Stimulated activated CD8-positive, alpha-beta memory T cell treated with anti-CD3 and anti-CD28 coated beads, Interleukin-7, amount 100 ng/mL, for 4 hours (primary cell): ENCODE data around the gene ADGRG3.
"Not testable (repeated sequence)": the region's sequence is repeated elsewhere in the genome, so short reads cannot be mapped to it uniquely, and the experiment has no call there.

Experiments used
- DNase-seq, 2 donors: peaks; one replicate each; pipeline ENCODE4 v3.0.0-alpha.2; 2020; ENCODE audit warnings: low read depth in 2 of 2

ADGRG3 gene

GRCh38 chr16:57694725-57695679 lies 26.9 kb downstream of the ADGRG3 start, which contains the start of gene DRC7:
Gene DRC7 (plus strand): TSS chr16:57694806. CDS start chr16:57697950, 3,144 bp downstream.
- DNase-seq = no peak

- DNase-seq = no peak
Observed at GRCh38 chr16:57695680-57696069, 27.6 kb downstream of the ADGRG3 start.

DNA sequence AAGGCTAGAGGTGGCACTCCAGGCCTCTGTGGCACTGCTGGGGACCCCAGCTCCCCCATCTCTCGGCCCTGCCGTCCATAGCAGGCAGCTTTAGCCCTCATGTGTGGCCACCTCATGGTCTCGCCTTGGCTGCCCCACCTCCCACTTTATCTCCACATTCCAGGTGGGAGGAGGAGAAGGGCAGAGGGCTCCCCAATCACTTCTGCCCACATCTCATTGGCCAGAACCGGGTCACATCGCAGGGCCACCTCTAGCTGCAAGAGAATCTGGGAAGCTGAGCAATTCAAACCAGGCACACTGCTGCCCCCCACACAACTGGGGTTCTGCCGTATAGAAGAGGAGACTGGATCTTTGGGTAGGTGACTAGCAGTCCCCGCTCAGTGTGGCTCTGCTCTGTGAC lies 28.1 kb downstream of the ADGRG3 start:
- no peak for DNase-seq

DNA sequence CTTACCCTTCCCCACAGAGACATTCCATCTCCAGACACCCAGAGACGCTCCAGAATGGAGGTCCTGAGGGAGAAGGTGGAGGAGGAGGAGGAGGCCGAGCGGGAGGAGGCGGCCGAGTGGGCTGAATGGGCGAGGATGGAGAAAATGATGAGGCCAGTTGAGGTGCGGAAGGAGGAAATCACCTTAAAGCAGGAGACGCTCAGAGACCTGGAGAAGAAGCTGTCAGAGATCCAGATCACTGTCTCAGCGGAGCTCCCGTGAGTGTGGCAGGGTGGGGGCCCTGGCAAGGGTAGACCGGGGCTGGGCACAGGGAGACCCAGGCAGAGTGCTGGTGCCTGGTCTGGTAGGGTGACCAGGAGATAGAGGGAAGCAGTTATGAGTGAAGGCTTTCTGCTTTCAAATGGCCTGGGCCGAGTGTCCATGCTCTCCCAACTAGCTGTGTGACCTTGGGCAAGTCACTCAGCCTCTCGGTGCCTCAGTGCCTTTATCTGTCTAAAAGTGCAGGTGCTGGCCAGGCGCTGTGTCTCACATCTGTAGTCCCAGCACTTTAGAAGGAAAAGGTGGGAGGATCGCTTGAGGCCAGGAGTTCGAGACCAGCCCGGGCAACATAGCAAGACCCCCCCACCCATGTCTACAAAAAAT lies 29.9 kb downstream of the ADGRG3 start:
- DNase-seq = no peak

- DNase-seq = no peak
Observed at GRCh38 chr16:57698812-57699405, 30.8 kb downstream of the ADGRG3 start.

- DNase-seq = no peak
Observed at GRCh38 chr16:57699481-57699880, 31.4 kb downstream of the ADGRG3 start.

GRCh38 chr16:57699899-57700298 lies 31.8 kb downstream of the ADGRG3 start:
- no peak for DNase-seq

DNA sequence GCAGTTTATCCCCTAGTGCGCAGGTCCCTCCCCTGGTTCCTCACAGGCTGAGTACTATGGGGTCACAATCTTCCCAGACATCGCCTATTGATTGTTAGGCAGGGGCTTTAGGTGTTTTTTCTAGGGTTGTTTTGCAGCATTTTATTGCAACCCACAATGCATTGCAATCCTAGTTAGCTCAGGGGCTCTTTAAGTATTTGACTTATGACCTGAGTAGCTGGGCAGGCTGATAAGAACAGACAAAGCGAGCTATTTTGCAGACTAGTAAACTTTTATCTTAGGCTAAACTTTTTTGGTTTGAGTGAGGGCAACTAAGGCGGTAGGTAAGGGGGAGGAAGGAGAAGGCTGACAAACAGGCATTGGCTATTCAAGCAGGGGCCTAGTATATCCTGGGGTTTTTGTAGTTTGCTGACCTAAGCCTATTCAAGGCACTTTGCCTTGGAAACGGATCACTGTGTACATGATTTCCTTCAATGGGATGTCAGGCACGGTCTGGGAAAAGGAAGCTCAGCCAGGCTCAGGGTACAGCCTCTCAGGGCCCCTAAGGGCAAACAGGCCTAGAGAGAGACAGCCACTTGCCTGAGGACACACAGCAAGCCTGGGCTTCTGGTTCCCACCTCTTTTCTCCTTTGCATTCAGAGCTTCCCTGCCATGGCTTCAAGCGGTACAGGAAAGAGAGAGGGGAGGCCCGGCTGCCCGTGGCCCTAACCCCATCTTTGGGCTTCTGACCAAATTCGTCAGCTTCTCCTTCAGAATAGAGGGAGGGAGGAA lies 32.9 kb downstream of the ADGRG3 start:
- no peak for DNase-seq

DNA sequence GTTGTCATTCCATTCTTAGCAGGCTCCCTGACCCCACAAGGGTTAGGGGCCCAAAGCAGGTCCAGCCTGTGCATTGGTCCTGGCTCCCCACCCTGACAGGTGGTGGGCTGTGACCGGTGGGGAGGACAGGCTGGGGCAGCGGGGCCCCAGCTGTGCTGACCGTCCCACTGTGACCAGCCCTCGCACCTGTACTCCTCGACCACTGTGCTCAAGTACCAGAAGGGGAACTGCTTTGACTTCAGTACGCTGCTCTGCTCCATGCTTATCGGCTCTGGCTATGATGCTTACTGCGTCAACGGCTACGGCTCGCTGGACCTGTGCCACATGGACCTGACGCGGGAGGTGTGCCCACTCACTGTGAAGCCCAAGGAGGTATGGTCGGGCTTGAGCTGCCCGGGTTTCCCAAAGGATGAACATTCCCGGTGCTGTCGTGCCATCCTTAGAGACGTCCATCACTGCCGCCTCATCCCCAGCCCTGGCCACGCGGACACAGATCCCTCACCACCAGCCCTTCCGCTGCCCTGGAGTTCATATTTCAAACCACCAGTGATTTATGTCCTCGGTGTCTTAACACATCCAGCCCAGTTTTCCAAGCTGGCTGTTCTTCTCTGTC lies 33.8 kb downstream of the ADGRG3 start:
- DNase-seq = no peak

GRCh38 chr16:57703416-57704010 lies 35.4 kb downstream of the ADGRG3 start:
- no peak for DNase-seq

DNA sequence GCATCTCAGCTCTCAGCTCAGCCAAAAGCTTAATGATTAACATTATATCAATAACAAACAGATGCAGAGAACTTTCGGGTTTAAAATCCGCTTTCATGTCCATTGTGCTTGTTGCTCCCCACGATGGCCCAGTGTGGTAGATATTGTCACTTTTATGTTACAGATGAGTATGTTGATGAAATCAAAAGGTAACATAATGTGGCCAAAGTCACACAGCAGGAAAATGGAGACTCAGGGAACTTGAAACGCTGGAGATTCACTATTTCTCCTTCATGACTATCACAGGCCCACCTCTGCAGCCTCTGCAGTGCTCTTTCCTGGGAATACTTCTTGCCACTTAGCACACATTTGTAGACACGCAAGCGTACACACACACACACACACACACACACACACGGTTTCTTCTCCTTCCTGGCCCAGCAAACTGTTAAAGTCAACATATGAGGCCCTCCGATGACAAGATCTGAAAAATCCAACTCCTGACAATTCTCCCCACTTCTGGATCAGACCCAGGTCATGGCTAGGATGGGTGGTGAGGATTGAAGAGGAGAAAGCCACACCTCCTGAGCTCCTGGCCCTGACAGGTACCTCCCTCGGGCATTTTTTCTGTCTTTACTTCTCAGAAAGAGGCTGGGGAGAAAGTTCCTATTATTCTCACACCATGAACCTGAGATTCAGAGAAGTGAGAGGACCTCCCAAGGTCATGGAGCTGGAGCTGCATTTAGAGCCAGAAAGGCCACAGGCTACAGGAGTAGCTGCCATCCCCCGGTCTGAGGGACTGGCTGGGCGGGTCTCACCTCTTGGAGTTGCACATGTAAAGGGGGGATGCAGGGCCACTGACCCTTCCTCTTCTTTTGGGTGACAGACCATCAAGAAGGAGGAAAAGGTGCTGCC lies 36.2 kb downstream of the ADGRG3 start:
- no peak for DNase-seq

DNA sequence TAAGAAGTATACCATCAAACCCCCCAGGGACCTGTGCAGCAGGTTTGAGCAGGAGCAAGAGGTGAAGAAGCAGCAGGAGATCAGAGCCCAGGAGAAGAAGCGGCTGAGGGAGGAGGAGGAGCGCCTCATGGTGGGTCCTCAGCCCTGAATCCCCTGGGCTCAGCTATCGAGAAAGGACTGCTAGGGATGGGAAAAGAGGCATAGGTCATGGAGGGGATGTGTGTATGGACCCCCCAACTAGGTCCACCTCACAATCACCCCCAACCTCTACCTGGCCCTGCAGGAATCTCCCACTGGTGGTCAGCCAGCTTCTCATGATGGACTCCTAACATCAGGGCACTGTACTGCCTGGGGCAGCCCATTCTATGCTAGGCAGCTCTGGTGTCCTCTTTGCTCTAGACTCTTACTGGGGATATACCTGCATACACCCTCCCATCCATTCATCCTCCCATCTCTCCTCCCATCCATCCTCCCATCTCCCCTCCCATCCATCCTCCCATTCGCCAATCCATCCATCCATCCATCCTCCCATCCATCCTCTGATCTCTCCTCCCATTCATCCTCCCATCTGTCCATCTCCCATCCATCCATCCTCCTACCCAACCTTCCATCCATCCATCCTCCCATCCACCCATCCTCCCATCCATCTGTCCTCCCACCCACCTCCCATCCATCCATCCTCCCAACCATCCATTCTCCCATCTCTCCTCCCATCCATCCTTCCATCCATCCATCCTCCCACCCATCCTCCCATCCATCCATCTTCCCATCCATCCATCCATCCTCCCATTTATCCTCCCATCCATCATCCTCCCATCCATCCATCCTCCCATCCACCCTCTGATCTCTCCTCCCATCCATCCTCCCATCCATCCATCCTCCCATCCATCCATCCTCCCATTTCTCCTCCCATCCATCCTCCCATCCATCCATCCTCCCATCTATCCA lies 37.1 kb downstream of the ADGRG3 start:
- no peak for DNase-seq

DNA sequence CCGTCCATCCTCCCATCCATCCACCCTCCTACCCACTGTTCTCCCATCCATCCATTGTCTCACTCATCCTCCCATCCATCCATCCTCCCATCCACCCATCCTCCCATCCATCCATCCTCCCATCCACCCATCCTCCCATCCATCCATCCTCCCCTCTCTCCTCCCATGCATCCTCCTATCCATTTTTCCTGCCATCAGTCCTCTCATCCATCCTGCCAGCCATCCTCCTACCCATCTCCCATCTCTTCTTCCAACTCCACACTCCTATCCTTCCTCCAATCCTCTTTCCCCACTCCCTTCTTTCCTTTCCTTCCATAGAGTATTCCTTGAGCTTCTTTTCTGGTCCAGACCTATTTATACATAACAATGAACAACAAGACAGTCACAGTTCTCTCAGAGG lies 38.6 kb downstream of the ADGRG3 start:
- DNase-seq = no peak

GRCh38 chr16:57707331-57707730 lies 39.2 kb downstream of the ADGRG3 start:
- DNase-seq = no peak

DNA sequence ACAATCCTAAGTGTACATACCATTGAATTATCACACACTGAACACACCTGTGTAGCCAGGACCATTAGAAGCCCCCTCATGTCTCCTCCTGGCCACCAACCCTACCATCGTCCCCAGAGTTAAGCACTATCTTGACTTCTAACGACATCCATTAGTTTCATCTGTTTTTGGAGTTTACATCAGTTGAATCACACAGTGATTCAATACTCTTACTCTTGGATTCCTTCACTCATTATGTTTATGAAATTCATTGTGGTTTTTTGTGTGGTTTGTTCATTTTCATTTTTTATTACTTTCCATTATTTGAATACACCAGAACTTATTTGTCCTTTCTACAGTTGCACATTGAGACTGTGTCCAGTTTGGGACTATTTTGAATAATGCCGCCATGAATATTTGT lies 40.1 kb downstream of the ADGRG3 start:
- DNase-seq = no peak

GRCh38 chr16:57709663-57710062 lies 41.6 kb downstream of the ADGRG3 start:
- DNase-seq = no peak

DNA sequence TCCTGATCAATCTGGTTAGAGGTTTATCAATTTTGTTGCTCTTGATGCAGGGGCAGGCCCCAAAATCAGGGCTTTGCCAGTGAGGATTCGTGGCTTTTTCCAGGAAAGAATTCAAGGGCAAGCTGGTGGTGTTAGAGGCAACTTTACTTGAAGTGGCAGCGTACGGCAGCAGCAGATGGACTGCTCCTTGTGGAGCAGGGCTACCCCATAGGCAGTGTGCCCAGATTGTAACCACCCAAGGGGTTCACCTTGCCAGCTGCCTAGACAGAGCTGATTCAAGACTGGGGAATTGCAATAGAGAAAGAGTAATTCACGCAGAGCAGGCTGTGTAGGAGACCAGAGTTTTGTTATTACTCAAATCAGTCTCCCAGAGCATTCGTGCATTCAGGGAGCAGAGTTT lies 43.2 kb downstream of the ADGRG3 start:
- DNase-seq = no peak

- DNase-seq = no peak
Observed at GRCh38 chr16:57711993-57712392, 43.9 kb downstream of the ADGRG3 start.

GRCh38 chr16:57712569-57712968 lies 44.5 kb downstream of the ADGRG3 start:
- not testable (repeated sequence) for DNase-seq
